Ramos (cell line): Measurements from ENCODE around the gene SUCLG2.

Experiments
- in situ Hi-C: fragments of 300-500 bp; cut with MboI; formaldehyde crosslinking; loops from one replicate; pipeline ENCODE4 v1.14.3; 2022; ENCODE audit warnings: low sequenced_read_pairs; ENCODE audit not compliant: unreplicated experiment

Gene SUCLG2

GRCh38 chr3:67468511-67468910 lies 185.9 kb downstream of the SUCLG2 start:
- in situ Hi-C loops: no loop called here

DNA sequence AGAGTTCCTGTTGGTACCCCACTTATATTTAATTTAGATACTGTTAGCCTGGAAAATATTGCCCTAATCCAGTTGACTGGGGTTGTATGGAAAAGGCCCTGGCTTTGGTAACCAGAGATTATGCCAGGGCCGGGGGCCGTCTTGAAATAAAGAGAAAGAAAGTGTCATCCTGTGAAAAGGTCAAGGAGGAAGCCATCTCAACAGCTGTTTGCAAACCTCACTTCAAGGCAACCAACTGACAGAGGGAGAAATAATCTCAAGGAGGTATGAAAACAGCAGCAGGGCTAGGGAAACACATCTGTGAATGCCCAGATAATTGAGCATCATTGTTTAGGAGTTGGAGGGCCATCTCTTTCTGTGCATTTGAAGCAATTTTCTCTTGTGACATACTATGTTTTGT lies 190.8 kb downstream of the SUCLG2 start:
- in situ Hi-C loops: no loop called here

DNA sequence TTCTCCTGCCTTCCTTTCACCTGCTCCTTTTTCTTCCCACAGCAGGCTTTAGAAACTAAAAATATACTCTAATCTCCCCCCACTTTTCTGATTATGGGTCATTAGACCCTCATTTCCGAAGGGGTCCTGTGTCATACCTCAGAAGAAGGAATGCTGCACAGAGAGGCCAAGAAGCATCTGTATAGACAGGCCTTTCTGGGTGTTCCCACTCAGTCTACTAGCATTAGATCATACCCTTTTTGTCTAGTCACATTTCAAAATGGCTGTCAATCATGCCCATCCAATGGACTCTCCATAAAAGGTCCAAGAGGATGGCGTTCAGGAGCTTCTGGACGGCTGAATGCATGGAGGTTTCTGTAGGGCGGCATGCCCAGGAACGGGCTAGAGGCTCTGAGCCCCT lies 192.2 kb downstream of the SUCLG2 start:
- in situ Hi-C loops: no loop called here

- in situ Hi-C loops: no loop called here
Observed at GRCh38 chr3:67461667-67462142, 192.7 kb downstream of the SUCLG2 start.

GRCh38 chr3:67460841-67461510 lies 193.4 kb downstream of the SUCLG2 start:
- in situ Hi-C loops: no loop called here

- in situ Hi-C loops: no loop called here
Observed at GRCh38 chr3:67459796-67460195, 194.6 kb downstream of the SUCLG2 start.

DNA sequence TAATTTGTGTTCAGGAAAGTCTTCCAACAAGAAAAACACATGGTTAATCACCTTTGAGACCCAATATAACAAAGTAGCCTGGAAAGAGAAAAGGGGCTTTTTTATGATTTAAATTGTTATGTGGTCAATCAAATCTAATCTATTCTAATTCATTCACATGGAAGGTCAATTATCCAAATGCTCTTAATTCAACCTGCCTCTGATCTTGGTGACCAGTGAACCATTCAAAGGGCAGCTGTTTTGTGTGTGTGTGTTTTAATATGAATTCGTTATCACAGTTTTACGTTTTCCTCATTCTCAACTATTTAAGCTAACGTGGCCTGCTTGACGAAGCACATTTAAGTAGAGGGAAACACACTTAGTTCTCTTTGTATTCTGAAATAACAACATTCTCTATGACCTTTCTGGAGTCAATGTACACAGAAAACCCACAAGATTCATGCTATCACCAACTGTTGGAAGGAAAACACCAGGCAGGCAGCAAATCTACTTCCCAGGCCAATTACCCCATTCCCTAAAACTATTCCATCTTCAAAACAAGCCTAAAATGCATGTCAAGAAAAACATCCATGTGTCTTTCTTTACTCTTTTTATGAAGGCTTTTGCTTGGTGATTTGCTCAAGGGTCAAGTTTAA lies 195.4 kb downstream of the SUCLG2 start:
- in situ Hi-C loops: no loop called here

GRCh38 chr3:67458408-67458807 lies 196.0 kb downstream of the SUCLG2 start:
- in situ Hi-C loops: no loop called here

DNA sequence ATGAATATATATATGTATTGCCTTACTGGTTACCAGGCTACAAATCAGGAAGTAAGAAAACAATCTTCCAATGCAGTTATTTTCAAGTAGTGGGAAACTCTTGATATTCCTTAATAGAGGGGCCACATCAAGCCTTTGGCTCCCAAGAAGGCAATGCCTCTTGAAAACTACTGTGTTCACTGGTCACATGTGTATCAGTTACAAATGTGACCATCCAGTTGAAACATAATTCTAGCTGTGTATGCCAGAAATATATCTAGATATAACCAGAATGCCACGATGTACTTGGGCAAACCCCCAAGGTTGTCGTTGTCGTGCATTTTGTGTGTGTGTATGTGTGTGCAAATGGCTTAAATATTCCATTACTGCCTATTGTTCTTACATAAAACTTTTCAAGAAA lies 200.8 kb downstream of the SUCLG2 start:
- in situ Hi-C loops: no loop called here

- in situ Hi-C loops: no loop called here
Observed at GRCh38 chr3:67450153-67450552, 204.3 kb downstream of the SUCLG2 start.

DNA sequence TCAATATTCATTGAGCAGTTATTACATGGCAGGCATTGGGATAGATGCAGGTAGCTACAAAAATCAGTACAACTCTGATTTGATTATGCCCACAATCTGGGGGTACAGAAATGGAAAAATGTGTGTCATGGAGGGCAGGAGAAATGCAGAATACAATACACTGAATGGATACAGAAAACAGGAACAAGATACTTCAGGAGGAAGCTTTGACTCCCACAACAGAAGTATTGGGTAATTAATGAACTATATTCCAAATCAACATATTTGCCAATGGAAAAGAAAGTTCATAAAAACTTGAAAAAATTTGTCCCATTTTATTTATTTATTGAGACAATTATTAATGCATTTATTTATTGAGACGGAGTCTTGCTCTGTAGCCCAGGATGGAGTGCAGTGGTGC lies 207.0 kb downstream of the SUCLG2 start:
- in situ Hi-C loops: no loop called here

DNA sequence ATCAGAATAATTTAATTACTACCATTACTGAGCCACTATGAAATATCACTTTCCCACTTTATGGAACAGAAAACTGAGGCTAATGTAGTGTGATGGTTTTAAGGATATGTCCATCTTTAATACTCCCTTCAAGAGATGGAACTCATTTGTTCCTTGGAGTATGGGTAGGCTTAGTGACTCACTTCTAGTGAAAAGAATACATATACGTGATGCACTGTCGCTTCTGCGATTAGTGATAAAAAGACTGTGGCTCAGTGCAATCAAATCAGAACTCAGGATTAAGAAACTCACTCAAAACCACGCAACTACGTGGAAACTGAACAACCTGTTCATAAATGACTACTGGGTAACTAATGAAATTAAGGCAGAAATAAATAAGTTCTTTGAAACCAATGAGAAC lies 216.6 kb downstream of the SUCLG2 start:
- in situ Hi-C loops: no loop called here

DNA sequence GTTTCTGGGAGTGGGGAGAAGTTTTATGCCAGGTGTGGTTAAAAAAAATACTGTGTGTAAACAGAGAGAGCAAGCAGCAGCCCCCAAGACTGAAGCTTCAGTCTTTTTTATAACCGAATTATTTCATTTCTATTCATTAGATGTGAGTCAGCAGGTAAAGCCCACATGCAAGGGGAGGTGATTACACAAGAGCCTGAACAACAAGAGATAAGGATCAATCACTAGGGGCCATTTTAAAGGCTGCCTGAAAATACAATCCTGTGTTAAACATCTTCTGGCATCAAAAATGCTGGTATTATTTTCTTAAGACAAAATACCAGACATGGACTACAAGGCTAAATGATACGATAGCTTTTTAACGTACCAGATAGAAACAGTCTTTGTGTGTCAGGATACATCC lies 217.3 kb downstream of the SUCLG2 start:
- in situ Hi-C loops: no loop called here

DNA sequence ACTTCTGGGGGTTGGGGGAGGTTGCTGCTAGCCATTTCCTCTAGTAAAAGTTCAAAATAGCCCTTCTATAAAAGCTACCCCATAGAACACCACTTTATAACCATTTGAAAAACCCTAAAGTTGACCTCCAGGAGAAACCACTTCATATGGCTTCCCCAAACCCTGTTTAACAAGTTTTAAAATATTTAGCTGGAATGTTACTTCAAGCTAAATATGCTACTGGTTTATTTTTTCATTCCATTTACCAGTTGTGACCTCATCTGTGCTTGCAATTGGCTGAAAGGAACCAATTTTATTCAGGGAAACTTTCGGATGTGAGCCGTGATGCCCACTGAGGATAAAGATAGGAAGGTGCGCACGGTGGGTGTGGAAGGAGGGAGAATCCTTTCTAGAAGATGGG lies 221.3 kb downstream of the SUCLG2 start:
- in situ Hi-C loops: no loop called here

DNA sequence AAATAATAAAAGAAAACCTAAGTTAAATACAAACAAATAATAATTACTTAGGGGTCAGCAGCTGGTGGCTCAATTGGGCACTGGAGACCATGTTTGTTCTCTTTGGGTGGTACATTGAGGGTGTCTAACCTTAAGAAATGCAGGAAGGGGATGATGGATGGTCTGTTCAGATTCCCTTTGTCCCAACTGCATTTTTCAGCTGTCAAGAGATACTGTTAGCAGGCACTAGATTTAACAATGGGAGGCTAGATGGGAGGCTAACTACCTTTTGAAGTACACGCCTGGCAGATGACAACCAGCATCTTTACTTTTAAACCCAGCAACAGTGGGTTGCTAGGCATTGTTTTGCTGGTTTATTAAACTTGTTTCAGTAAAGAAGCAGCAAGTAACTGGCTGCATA lies 222.5 kb downstream of the SUCLG2 start:
- in situ Hi-C loops: no loop called here

GRCh38 chr3:67423722-67424121 lies 230.7 kb downstream of the SUCLG2 start:
- in situ Hi-C loops: no loop called here

DNA sequence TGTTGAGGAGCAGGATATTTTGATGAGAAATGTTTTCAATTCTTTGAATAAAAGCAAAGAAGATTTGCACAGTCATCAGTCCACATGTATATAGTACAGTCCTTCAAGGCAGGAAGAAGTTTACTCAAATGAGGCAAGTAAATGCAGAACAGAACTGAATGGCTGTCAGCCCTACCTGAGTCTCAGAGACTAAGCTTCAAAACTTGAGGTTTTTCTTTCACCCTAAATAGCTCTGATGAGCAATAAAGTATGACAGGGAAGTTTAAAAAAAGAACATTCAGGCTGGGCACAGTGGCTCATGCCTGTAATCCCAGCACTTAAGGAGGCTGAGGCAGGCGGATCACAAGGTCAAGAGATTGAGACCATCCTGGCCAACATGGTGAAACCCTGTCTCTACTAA lies 232.5 kb downstream of the SUCLG2 start:
- in situ Hi-C loops: no loop called here

- in situ Hi-C loops: no loop called here
Observed at GRCh38 chr3:67419779-67420178, 234.6 kb downstream of the SUCLG2 start.

DNA sequence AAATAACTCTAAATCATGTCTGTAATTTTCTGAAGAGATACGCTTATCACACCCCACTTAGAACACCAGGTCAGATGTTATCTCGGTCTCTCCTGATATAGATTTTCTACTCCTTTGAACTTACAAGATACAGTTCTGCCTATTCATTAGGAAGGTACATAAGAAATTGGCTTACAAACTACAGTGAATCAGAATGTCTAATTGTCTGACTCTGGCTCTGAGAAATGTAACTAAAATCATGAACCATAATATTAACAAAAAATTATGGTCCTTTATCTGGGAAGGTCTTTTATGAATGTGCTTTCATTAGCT lies 235.2 kb downstream of the SUCLG2 start:
- in situ Hi-C loops: no loop called here

GRCh38 chr3:67418426-67419217 lies 235.8 kb downstream of the SUCLG2 start:
- in situ Hi-C loops: no loop called here

DNA sequence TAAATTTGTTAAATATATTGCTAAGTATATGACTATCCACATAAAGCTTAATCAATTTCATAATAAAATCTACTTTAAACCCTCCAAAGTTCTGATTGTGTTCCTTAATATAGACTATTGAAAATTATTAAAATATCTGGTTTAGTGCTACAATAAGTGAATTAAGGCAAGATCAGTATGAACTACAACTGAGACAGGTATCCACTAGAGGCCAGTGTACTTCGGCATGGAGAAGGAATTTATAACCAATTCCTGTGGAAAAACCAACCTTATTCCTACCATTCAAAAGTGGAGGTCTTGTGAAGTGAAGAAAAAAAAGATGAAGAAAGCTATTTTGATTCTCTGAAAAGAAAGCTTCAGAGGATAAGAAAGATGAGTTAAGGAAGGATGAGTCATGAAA lies 237.7 kb downstream of the SUCLG2 start:
- in situ Hi-C loops: no loop called here

DNA sequence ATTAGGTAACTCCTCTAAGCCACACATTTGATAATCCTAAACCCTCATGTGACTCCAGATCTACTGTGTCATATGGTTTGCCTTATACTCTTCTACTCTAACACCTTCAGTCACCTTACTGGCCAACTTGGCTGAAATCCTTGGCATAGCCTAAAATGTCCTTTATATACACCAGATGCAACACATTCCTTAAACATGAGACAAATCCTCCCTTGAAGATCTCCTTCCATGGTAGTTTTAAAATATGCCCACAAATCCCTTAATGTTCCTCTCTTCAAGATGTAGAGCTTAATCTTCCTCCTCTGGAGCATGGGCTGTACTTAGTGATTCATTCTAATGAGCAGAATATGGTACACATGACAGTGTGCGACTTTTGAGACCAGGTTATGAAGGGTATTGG lies 238.9 kb downstream of the SUCLG2 start:
- in situ Hi-C loops: no loop called here
